HCT116 (cell line): ENCODE measurements around the gene HK1.

Experiments used
- CTCF ChIP-seq, 3 experiments: fragments of 200-600 bp in 1 of 3; sonication (generic) in 1 of 3; IDR thresholded peaks in 2 of 3; conservative IDR thresholded peaks in 1 of 3; 2 replicates each; pipeline ENCODE4 v1.5.1; 2012 to 2017; ENCODE audit warnings: low read depth in 2 of 3, low read length in 2 of 3, antibody characterized with exemption in 1 of 3, borderline replicate concordance in 1 of 3, control low read depth in 1 of 3, mild to moderate bottlenecking in 1 of 3, mixed read lengths in 1 of 3, mixed run types in 1 of 3, moderate library complexity in 1 of 3; ENCODE audit not compliant: insufficient read depth in 1 of 3
- EGR1 ChIP-seq: IDR thresholded peaks from 2 replicates; pipeline ENCODE4 v1.6.1; 2012; ENCODE audit warnings: low read depth
- EZH2 ChIP-seq: fragments of 200-600 bp; sonication (generic); IDR thresholded peaks from 2 replicates; pipeline ENCODE4 v1.6.1; 2017; ENCODE audit warnings: antibody characterized with exemption, mixed run types
- FOSL1 ChIP-seq: IDR thresholded peaks from 2 replicates; pipeline ENCODE4 v1.6.1; 2012; ENCODE audit warnings: low read depth
- POLR2A ChIP-seq: IDR thresholded peaks from 2 replicates; pipeline ENCODE4 v1.7.0; 2011; ENCODE audit warnings: borderline replicate concordance; ENCODE audit not compliant: insufficient read depth, insufficient read length; ENCODE audit errors: extremely low read depth
- POLR2AphosphoS5 ChIP-seq: IDR thresholded peaks from 2 replicates; pipeline ENCODE4 v1.6.1; 2011; ENCODE audit warnings: mild to moderate bottlenecking, low read depth, low read length, moderate library complexity
- RAD21 ChIP-seq: IDR thresholded peaks from 2 replicates; pipeline ENCODE4 v1.6.1; 2012; ENCODE audit warnings: low read depth, mild to moderate bottlenecking
- REST ChIP-seq: IDR thresholded peaks from 2 replicates; pipeline ENCODE4 v1.6.1; 2012; ENCODE audit warnings: low read depth
- SRF ChIP-seq: IDR thresholded peaks from 2 replicates; pipeline ENCODE4 v1.6.1; 2012; ENCODE audit warnings: low read depth
- ZFX ChIP-seq: fragments of 450-650 bp; IDR thresholded peaks from 2 replicates; pipeline ENCODE4 v1.6.1; 2017
- ZNF274 ChIP-seq: fragments of 200-500 bp; sonication (Bioruptor generic); IDR thresholded peaks from 2 replicates; pipeline ENCODE4 v1.6.1; 2014; ENCODE audit warnings: mild to moderate bottlenecking, low read depth, low read length, inconsistent platforms

- TF ChIP-seq SRF (no peak), CTCF (IDR thresholded peaks at IDR 0.05 in 2 of 3, conservative IDR thresholded peaks at IDR 0.05 in 1 of 3; ENCODE audit: borderline replicate concordance in 1 of 3, insufficient read depth in 1 of 3, low read depth in 2 of 3, low read length in 2 of 3) (no peak), RAD21 (no peak), ZFX (no peak), EZH2 (no peak), REST (no peak), POLR2A (no peak), POLR2AphosphoS5 (no peak), ZNF274 (no peak), EGR1 (no peak), FOSL1 (no peak)
Measured at GRCh38 chr10:69443354-69443753, 165.1 kb downstream of the HK1 start.
